Mesenchymal stem cell (in vitro differentiated cells and primary cell): ENCODE measurements around the gene CUTC.

Experiments
- DNase-seq: peaks from one replicate; pipeline ENCODE4 v3.0.0-alpha.2; 2013
- H2AFZ ChIP-seq: one replicate; pipeline ENCODE4 v1.6.1; 2013; ENCODE audit warnings: low read depth, mild to moderate bottlenecking, control low read depth, inconsistent platforms, low read length, moderate library complexity
- H2AK5ac ChIP-seq: 2 replicates; pipeline ENCODE4 v1.6.1; 2013; ENCODE audit warnings: low read length, moderate library complexity, mild to moderate bottlenecking, inconsistent platforms; ENCODE audit not compliant: severe bottlenecking
- H2BK120ac ChIP-seq: one replicate; pipeline ENCODE4 v1.6.1; 2013; ENCODE audit warnings: low read depth, mild to moderate bottlenecking, inconsistent platforms, low read length, moderate library complexity
- H2BK12ac ChIP-seq, 2 experiments: one replicate each; pipeline ENCODE4 v1.6.1; 2013; ENCODE audit warnings: inconsistent platforms in 2 of 2, low read length in 2 of 2, mild to moderate bottlenecking in 2 of 2, moderate library complexity in 2 of 2, control low read depth in 1 of 2
- H2BK15ac ChIP-seq: one replicate; pipeline ENCODE4 v1.6.1; 2013; ENCODE audit warnings: mild to moderate bottlenecking, low read depth, inconsistent platforms; ENCODE audit not compliant: poor library complexity, severe bottlenecking
- H2BK5ac ChIP-seq: 2 replicates; pipeline ENCODE4 v1.6.1; 2013; ENCODE audit warnings: low read depth, mild to moderate bottlenecking, low read length, control low read depth, inconsistent platforms; ENCODE audit not compliant: poor library complexity, severe bottlenecking
- H3K14ac ChIP-seq, 2 experiments: one replicate each; pipeline ENCODE4 v1.6.1; 2013; ENCODE audit warnings: inconsistent platforms in 2 of 2, low read length in 2 of 2, control low read depth in 1 of 2, mild to moderate bottlenecking in 1 of 2, moderate library complexity in 1 of 2
- H3K18ac ChIP-seq, 2 experiments: one replicate each; pipeline ENCODE4 v1.6.1; 2013; ENCODE audit warnings: inconsistent platforms in 2 of 2, low read length in 2 of 2, control low read depth in 1 of 2, low read depth in 1 of 2, mild to moderate bottlenecking in 1 of 2
- H3K23ac ChIP-seq, 2 experiments: one replicate each; pipeline ENCODE4 v1.6.1; 2013; ENCODE audit warnings: inconsistent platforms in 2 of 2, low read length in 2 of 2, mild to moderate bottlenecking in 2 of 2, moderate library complexity in 2 of 2, control low read depth in 1 of 2
- H3K27ac ChIP-seq: 2 replicates; pipeline ENCODE4 v1.5.1; 2013; ENCODE audit warnings: mild to moderate bottlenecking, moderate library complexity, low read length, control low read depth, inconsistent platforms; ENCODE audit not compliant: poor library complexity, severe bottlenecking
- H3K27me3 ChIP-seq, 2 experiments: 2 replicates each; pipeline versions ENCODE4 v1.6.1 to v1.7.0; 2013; ENCODE audit warnings: low read length in 2 of 2, mild to moderate bottlenecking in 2 of 2, moderate library complexity in 2 of 2, control low read depth in 1 of 2, inconsistent platforms in 1 of 2; ENCODE audit not compliant: control insufficient read depth in 1 of 2, insufficient read depth in 1 of 2
- H3K36me3 ChIP-seq, 2 experiments: 2 replicates each; pipeline versions ENCODE4 v1.6.1 to v1.7.0; 2013; ENCODE audit warnings: low read length in 2 of 2, control low read depth in 1 of 2, inconsistent platforms in 1 of 2, low read depth in 1 of 2, mild to moderate bottlenecking in 1 of 2; ENCODE audit not compliant: insufficient read depth in 2 of 2, control insufficient read depth in 1 of 2
- H3K4ac ChIP-seq, 2 experiments: one replicate each; pipeline ENCODE4 v1.6.1; 2013; ENCODE audit warnings: inconsistent platforms in 2 of 2, low read length in 2 of 2, mild to moderate bottlenecking in 2 of 2, moderate library complexity in 2 of 2, control low read depth in 1 of 2, low read depth in 1 of 2
- H3K4me1 ChIP-seq: 2 replicates; pipeline ENCODE4 v1.6.1; 2013; ENCODE audit warnings: low read depth, low read length, control low read depth; ENCODE audit not compliant: control insufficient read depth, insufficient read depth
- H3K4me2 ChIP-seq: 2 replicates; pipeline ENCODE4 v1.6.1; 2013; ENCODE audit warnings: low read length, mild to moderate bottlenecking, inconsistent platforms; ENCODE audit not compliant: poor library complexity, severe bottlenecking
- H3K4me3 ChIP-seq, 2 experiments: 2 replicates each; pipeline versions ENCODE4 v1.5.1 to v1.7.0; 2013; ENCODE audit warnings: low read length in 2 of 2, mild to moderate bottlenecking in 2 of 2, control low read depth in 1 of 2, low read depth in 1 of 2; ENCODE audit not compliant: insufficient read depth in 1 of 2
- H3K79me1 ChIP-seq: replicated peaks from 2 replicates; pipeline ENCODE4 v1.6.1; 2013; ENCODE audit warnings: mild to moderate bottlenecking, control low read depth, low read length, inconsistent platforms; ENCODE audit not compliant: poor library complexity, severe bottlenecking
- H3K9ac ChIP-seq: 2 replicates; pipeline ENCODE4 v1.7.0; 2013; ENCODE audit warnings: mild to moderate bottlenecking, low read length, moderate library complexity
- H3K9me3 ChIP-seq: 2 replicates; pipeline ENCODE4 v1.7.0; 2013; ENCODE audit warnings: mild to moderate bottlenecking, low read length; ENCODE audit not compliant: control insufficient read depth
- H4K8ac ChIP-seq: one replicate; pipeline ENCODE4 v1.6.1; 2013; ENCODE audit warnings: inconsistent platforms, mild to moderate bottlenecking, low read length, moderate library complexity
- H4K91ac ChIP-seq: one replicate; pipeline ENCODE4 v1.6.1; 2013; ENCODE audit warnings: mild to moderate bottlenecking, low read length, inconsistent platforms
- WGBS: methylation state at CpG from one replicate; pipeline ENCODE4 v1.1.7; 2013; ENCODE audit warnings: mixed read lengths; 5-methylcytosine and 5-hydroxymethylcytosine counted together

Gene CUTC

DNA sequence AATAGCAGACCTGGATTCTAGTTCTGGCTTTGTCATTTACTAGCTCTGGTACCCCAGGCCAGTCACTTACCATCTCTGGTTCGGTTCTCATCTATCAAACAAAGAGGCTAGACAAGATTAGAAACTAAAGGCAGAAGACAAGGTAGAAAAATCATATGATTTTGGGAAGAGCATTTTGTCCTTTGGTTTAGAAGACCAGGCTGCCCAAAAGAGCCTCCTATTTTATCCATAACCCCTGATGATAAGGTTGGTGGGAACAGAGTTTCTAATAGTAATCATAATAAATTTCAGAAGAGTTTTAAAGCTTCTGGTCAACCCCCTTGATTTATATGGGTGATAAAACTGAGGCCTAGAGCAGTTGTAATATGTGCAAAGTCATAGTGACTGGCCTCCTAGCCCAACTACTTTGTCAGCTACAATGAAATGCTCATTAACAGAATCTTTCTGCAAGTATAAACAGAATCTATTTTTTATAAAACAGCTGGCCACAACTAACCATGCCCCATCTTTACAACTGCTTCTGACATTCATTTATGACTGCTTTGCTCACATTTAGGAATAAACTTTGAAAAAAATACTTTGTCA lies 23.5 kb upstream of the CUTC start:
- H3K27ac ChIP-seq: peak overlapping the region; percentile 8
- no peak overlapping the region for H2BK5ac ChIP-seq
- no peaks in the 10 kb centered on the region for H3K27me3 ChIP-seq
- no peak overlapping the region for H4K91ac ChIP-seq
- peak overlapping the region; percentile 71 for H3K9ac ChIP-seq
- H3K36me3 ChIP-seq: peaks cover 25 to 86% of the 10 kb centered on the region in 2 experiments
- H3K79me1 ChIP-seq: peaks cover 17% of the 10 kb centered on the region
- H2BK120ac ChIP-seq: no peak overlapping the region
- H2AFZ ChIP-seq: no peak overlapping the region
- no peak overlapping the region for H2AK5ac ChIP-seq
- no peak overlapping the region for H3K14ac ChIP-seq
- H4K8ac ChIP-seq: no peak overlapping the region
- peak; percentile 46 for DNase-seq
- H3K4ac ChIP-seq: no peak overlapping the region
- H3K4me1 ChIP-seq: peaks cover 1% of the 10 kb centered on the region
- no peak overlapping the region for H2BK12ac ChIP-seq
- WGBS: 100% methylated on average over 1 of the region's 1 CpG
- no peak overlapping the region for H3K18ac ChIP-seq
- no peak overlapping the region for H2BK15ac ChIP-seq
- H3K9me3 ChIP-seq: no peaks in the 10 kb centered on the region
- H3K4me2 ChIP-seq: no peak overlapping the region
- H3K4me3 ChIP-seq: no peak overlapping the region
- no peak overlapping the region for H3K23ac ChIP-seq

DNA sequence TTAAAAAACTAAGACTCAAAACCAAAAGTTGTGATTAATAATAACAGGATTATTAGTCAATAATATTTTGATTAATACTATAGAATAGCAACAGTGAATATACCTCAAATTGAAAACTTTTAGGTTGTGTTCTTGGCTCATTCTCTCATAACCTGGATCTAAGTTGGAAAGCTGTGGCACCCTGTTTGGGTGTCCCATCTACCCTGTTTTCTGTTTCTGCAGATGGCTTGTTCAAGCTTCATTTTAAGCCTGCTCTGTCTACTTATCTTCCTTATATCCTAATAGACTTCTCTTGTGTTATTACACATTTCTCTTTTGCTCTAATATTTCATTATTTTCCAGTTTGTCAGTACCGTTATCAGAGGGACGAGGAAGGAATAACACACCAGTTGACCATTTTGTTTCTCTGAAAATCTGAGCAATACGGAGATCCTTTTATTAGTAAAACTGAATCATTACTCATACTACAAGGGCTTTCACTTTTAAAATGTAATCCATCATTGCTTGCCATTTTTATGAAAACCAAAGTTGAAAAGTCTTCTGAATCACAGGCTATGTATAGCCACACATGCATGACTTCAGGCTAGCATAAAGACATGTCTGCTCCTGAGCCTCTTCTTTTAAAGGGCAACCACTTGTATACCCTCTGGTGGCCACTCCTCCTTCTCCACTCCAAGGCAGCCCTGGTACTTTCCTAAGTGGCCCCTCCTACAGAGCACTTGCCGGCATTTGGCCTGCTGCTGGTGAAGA lies 22.4 kb upstream of the CUTC start:
- Histone ChIP-seq H3K18ac (no peak overlapping the region), H3K23ac (no peak overlapping the region), H3K27me3 (no peaks in the 10 kb centered on the region), H2AFZ (no peak overlapping the region), H3K14ac (no peak overlapping the region), H2BK5ac (no peak overlapping the region), H3K4ac (no peak overlapping the region), H3K4me3 (no peak overlapping the region), H2BK15ac (no peak overlapping the region), H3K9me3 (no peaks in the 10 kb centered on the region), H3K36me3 (peaks cover 21 to 86% of the 10 kb centered on the region in 2 experiments), H3K4me1 (peaks cover 1% of the 10 kb centered on the region), H4K8ac (no peak overlapping the region), H4K91ac (no peak overlapping the region), H2BK120ac (no peak overlapping the region), H3K27ac (peak overlapping the region; percentile 40), H3K79me1 (peaks cover 11% of the 10 kb centered on the region), H2BK12ac (no peak overlapping the region), H2AK5ac (no peak overlapping the region), H3K9ac (peak overlapping the region; percentile 71), H3K4me2 (no peak overlapping the region)
- WGBS: 60% methylated on average over 4 of the region's 4 CpGs
- DNase-seq: peak; percentile 79

DNA sequence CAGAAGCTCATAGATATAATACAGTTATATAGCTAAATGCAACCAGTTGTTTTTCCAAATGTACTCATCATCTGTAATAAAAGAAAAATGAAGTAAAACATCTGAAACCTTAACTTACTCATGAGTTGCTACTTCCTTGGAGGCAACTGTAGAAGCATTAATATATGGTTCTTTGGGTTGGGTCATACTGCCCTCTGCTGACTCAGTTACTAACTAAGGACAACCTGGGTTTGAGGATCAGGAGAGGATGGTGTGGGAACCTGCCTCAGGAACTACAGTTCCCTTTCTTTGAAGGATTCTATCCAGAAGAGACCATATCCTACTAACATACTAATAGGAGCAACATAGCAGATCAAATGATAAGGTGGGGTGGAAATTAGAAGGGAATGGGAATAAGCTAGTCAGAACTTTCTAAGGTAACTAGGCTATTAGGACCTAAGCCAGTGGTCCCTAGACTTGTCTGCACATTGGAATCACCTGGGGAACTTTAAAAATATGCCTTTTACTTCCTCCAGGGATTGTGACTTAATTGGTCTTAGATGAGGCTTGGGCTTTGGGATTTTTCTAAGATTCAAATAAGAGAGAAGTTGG lies 20.8 kb upstream of the CUTC start:
- DNase-seq: peak; percentile 65
- Histone ChIP-seq H2BK5ac (no peak overlapping the region), H3K14ac (no peak overlapping the region), H2AK5ac (no peak overlapping the region), H2BK12ac (no peak overlapping the region), H2BK120ac (no peak overlapping the region), H3K4me1 (peaks cover 1% of the 10 kb centered on the region), H2BK15ac (no peak overlapping the region), H3K27ac (no peak overlapping the region), H3K23ac (no peak overlapping the region), H4K91ac (no peak overlapping the region), H3K79me1 (peaks cover 8% of the 10 kb centered on the region), H3K4me2 (no peak overlapping the region), H3K27me3 (no peaks in the 10 kb centered on the region), H2AFZ (no peak overlapping the region), H4K8ac (no peak overlapping the region), H3K9ac (no peak overlapping the region), H3K18ac (no peak overlapping the region), H3K4me3 (no peak overlapping the region), H3K9me3 (no peaks in the 10 kb centered on the region), H3K36me3 (peaks cover 21 to 82% of the 10 kb centered on the region in 2 experiments), H3K4ac (no peak overlapping the region)

- no peak overlapping the region for H2BK5ac ChIP-seq
- H3K4me3 ChIP-seq: no peak overlapping the region
- peaks cover 24% of the 10 kb centered on the region for H3K79me1 ChIP-seq
- no peak overlapping the region for H2AFZ ChIP-seq
- H3K4ac ChIP-seq: no peak overlapping the region
- no peak overlapping the region for H3K23ac ChIP-seq
- H4K91ac ChIP-seq: no peak overlapping the region
- H2BK120ac ChIP-seq: no peak overlapping the region
- DNase-seq: no peak
- no peaks in the 10 kb centered on the region for H3K9me3 ChIP-seq
- H3K27me3 ChIP-seq: no peaks in the 10 kb centered on the region
- H2BK12ac ChIP-seq: no peak overlapping the region
- no peak overlapping the region for H3K9ac ChIP-seq
- H2BK15ac ChIP-seq: no peak overlapping the region
- H3K14ac ChIP-seq: no peak overlapping the region
- H3K27ac ChIP-seq: no peak overlapping the region
- H3K36me3 ChIP-seq: peaks cover 43 to 89% of the 10 kb centered on the region in 2 experiments
- WGBS: 97% methylated on average over 5 of the region's 5 CpGs
- no peak overlapping the region for H4K8ac ChIP-seq
- peaks cover 1% of the 10 kb centered on the region for H3K4me1 ChIP-seq
- H3K4me2 ChIP-seq: no peak overlapping the region
- H2AK5ac ChIP-seq: no peak overlapping the region
- H3K18ac ChIP-seq: no peak overlapping the region
These were observed 17.6 kb upstream of the CUTC start for GRCh38 chr10:99714446-99714845.
